NB4 (cell line): Measurements from ENCODE around the gene NSUN4.
A peak's percentile ranks its signal among the peaks of the same experiment; 100 is the strongest.

Source experiments
- DNase-seq: peaks from one replicate; pipeline ENCODE4 v3.0.0; 2010; ENCODE audit warnings: low read depth
- H3K4me3 ChIP-seq: one replicate; pipeline ENCODE4 v1.5.1; 2011; ENCODE audit warnings: mild to moderate bottlenecking, low read depth, low read length, moderate library complexity
- CTCF ChIP-seq: IDR thresholded peaks from one replicate; pipeline ENCODE4 v1.5.1; 2012; ENCODE audit warnings: low read depth, low read length
- MAX ChIP-seq: IDR thresholded peaks from 2 replicates; pipeline ENCODE4 v1.6.1; 2011; ENCODE audit warnings: low read depth, low read length
- MYC ChIP-seq: IDR thresholded peaks from 2 replicates; pipeline ENCODE4 v1.6.1; 2011; ENCODE audit warnings: low read depth, low read length
- POLR2A ChIP-seq: IDR thresholded peaks from 2 replicates; pipeline ENCODE4 v1.6.1; 2011; ENCODE audit warnings: mild to moderate bottlenecking; ENCODE audit not compliant: insufficient read length; ENCODE audit errors: extremely low read depth

NSUN4 gene

GRCh38 chr1:46401154-46401913 is 60.7 kb downstream of the NSUN4 start:
- no peak overlapping the region for H3K4me3 ChIP-seq
- no peak for DNase-seq
- TF ChIP-seq CTCF (no peak), POLR2A (no peak), MYC (no peak), MAX (no peak)

- TF ChIP-seq MYC (no peak), POLR2A (no peak), CTCF (no peak), MAX (no peak)
- peak; percentile 12 for DNase-seq
- H3K4me3 ChIP-seq: no peak overlapping the region
Observed at GRCh38 chr1:46401964-46402626, 61.5 kb downstream of the NSUN4 start.

- TF ChIP-seq MYC: no peak
- no peak for DNase-seq
- no peak overlapping the region for H3K4me3 ChIP-seq
Observed at GRCh38 chr1:46403916-46404315, 63.3 kb downstream of the NSUN4 start.

GRCh38 chr1:46404482-46405196 is 64.0 kb downstream of the NSUN4 start:
- no peak for TF ChIP-seq CTCF
- no peak for TF ChIP-seq MAX
- TF ChIP-seq MYC: no peak
- TF ChIP-seq POLR2A: no peak
- DNase-seq: peak; percentile 22
- no peak overlapping the region for H3K4me3 ChIP-seq

GRCh38 chr1:46405197-46405555 is 64.6 kb downstream of the NSUN4 start:
- no peak for DNase-seq
- H3K4me3 ChIP-seq: no peak overlapping the region
- no peak for TF ChIP-seq CTCF
- TF ChIP-seq MYC: no peak
- TF ChIP-seq POLR2A: no peak
- TF ChIP-seq MAX: no peak

- DNase-seq: no peak
- no peak overlapping the region for H3K4me3 ChIP-seq
- TF ChIP-seq MYC (no peak), CTCF (no peak), MAX (no peak), POLR2A (no peak)
Observed at GRCh38 chr1:46405724-46406123, 65.1 kb downstream of the NSUN4 start.
